HG03064 (cell line): Measurements from ENCODE around the gene FYN.
A peak's percentile ranks its signal among the peaks of the same experiment; 100 is the strongest.
"Not testable (repeated sequence)": the region's sequence is repeated elsewhere in the genome, so short reads cannot be mapped to it uniquely, and the experiment has no call there.

ENCODE experiments used
- ATAC-seq: cut with Tn5 transposase; IDR thresholded peaks from one replicate; pipeline ENCODE4 v1.9.1; 2021; ENCODE audit warnings: low read depth; ENCODE audit not compliant: unreplicated experiment

FYN gene

DNA sequence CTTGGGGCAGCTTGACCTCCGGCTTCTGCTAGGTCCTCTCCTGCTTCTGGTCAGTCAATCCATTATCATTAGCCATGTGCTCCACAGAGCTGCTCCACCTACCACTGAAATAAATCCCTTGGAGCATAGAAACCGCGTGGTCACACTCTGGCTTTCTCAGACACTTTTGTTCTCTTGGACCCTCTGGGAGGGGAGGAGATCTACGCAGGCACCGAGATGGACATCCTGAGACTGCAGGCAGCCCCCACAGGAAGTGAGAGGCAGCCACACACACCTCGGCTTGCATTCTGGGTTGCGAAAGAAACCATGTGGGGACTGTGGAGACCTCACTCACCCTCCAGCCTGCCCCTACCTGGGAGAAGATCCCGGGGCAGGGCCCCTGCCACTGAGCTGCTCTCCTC lies 79.5 kb downstream of the FYN start:
- ATAC-seq = peak; percentile 67

DNA sequence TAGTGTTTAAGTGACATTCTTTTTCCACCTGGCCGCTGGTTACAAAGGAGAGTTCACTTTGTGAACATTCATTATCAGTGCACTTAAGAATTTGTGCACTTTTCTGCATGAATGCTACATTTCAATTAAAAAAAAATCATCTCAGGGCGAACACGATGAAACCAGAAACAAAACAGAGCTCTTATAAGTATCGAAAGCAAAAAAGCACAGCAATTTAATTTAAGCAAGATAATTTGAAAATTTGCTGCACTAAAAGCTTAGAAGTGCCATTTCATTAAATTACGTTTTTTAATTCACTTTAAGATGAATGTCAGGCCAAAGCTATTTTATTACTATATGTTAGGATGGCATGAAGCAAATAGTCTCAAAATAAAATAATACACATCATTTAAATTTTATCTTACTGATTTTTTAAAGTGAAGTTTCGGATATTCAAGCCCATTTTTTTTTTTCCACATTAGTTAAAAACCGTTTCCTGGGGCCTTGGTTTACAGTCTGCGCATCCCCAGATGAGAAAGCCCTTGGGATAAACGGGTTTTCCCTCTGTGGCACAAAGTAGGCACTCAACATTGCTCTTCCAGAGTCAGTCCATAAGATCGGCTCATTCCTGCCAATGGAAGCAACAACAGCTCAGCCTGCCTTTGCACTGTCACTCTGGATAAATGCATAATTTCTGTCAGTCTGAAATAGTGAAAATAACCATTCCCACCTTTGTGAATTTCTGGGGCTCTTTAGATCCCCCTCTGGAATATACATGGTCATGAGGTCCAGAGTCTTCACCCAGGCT lies 80.1 kb downstream of the FYN start:
- ATAC-seq = no peak

DNA sequence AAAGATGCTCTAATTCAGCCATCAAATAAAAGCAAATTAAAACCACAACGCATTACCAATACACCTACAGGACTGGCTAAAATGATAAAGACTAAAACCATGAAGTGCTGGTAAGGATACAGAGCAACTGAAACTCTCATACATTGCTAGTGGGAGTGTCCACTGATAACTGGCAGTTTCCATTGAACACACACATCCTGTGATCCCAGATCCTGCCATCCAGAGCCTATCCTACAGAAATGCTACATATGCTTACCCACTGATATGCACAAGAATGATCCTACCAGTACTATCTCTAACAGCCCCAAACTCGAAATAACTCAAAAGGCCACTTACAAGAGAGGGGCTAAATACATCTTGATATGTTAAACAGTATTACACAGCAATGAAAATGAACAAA lies 81.0 kb downstream of the FYN start:
- no peak for ATAC-seq

DNA sequence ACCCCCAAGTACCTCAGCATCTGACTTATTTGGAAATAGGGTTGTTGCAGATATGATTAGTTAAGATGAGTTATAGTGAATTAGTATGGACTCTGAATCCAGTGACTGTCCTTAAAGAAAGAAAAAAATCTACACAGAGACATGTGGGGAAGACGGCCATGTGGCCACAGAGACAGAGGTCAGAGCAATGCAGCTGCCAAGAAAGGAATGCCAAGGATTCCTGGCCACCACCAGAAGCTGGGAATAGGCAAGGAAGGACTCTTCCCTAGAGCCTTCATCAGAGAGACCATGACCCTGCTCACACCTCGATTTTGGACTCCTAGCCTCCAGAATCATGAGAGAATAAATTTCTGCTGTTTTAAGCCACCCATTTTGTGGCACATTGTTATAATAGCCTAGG lies 81.8 kb downstream of the FYN start:
- ATAC-seq = no peak

DNA sequence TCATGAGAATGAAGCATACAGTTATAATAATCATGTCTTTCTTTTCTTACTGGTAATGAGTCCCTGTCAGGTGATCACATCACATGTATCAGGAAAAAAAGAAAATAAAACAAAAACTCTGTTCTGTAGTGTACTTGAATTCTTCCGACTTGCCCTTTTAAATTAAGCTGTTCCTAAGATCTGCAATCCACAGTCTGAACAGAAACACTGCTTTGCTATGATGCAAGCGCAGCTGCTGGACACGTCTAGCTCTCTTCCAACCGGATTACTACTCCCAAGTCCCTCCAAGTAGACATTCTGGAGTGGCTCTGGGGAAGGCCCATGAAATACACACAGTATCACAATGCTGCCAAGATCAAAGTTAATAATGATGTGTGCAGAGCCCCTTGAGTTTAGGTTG lies 83.7 kb downstream of the FYN start:
- ATAC-seq = no peak

DNA sequence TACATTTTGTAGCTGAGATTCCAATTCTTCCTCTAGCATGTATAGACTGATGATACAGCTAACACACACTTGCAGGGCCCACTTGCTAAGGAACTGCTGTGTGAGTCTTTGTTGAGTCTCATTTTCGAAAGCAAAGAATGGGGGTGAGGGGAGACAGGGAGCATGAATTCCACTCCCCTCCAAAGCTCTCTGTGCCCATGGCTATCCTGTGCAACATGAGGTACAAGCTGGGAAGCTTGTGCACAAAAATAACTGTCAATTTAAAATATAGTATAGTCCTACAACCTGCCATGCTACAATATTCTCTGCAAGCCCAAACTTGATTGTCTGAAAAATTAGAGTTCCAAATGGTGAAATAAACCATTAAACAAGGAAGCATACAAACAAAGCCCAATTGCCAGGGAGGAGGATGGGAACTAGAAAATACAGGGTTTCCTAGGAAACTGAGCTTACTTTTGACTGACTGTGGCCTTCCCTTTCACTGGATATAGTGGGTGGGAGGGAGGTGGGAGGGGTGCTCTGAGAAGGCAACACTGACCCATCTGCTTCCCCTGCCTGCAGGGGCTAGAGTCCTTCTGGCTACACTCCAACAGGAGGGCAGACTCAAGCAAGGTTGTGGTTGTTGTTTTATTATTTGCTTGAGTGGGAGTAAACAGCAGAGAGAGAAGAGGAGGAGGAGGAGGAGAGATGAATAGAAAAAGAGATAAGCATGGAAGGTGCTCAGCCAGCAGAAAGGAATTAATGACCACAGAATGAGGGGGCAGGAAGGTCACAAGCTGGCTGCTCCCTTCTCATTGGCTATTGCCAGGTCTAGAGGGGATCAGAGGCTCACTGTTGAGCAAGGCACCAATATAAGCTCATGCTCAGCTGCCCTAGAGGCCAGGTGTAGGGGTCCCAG lies 84.6 kb downstream of the FYN start:
- no peak for ATAC-seq

DNA sequence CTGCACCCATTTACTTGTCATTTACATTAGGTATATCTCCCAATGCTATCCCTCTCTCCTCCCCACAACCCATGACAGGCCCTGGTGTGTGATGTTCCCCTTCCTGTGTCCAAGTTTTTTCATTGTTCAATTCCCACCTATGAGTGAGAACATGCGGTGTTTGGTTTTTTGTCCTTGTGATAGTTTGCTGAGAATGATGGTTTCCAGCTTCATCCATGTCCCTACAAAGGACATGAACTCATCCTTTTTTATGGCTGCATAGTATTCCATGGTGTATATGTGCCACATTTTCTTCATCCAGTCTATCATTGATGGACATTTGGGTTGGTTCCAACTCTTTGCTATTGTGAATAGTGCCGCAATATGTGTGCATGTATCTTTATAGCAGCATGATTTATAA lies 87.1 kb downstream of the FYN start:
- not testable (repeated sequence) for ATAC-seq

DNA sequence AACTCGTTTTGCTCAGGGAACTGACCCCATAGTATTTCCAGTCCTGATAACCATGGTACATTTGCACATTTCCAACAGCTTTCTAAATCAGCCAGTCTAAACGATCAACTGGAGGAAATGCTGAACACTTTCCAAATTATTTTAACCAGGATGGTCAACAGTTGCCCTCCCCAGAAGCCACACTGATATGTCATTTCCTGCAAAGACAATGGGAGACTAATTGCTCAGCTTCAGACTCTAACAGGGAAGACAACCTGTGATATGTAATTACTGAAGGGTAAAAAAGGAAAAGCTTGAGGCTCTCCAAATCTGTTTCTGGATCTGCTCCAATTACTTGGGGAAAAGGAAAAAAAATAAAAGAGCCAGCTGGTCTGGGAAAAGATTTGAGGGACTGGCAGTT lies 88.8 kb downstream of the FYN start:
- ATAC-seq = no peak

DNA sequence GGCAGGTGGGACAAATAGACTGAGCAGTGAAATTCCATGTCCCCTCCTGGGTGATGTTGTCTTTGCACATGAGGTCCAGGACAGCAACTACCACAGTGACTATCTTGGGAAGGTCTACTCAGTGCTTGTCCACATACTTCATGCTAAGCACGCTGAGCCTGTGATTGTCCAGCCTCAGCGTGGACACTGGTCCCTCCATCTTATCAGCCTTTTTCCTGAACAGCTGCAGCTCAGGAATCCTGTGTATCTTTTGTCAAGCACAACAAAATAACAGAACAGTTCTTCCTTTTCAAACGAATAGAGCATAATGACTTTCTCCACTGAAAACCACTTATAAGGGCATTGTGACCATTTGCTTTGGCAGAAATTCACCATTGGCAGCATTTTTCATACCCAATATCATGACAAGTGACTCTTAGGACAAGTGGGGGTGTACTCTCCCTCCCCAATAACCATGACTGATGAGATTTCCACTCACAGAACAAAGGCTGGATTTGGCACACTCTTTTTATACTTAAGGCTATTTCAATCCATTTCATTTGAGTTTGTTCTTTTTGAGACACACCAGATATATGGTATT lies 90.3 kb downstream of the FYN start:
- ATAC-seq = no peak

DNA sequence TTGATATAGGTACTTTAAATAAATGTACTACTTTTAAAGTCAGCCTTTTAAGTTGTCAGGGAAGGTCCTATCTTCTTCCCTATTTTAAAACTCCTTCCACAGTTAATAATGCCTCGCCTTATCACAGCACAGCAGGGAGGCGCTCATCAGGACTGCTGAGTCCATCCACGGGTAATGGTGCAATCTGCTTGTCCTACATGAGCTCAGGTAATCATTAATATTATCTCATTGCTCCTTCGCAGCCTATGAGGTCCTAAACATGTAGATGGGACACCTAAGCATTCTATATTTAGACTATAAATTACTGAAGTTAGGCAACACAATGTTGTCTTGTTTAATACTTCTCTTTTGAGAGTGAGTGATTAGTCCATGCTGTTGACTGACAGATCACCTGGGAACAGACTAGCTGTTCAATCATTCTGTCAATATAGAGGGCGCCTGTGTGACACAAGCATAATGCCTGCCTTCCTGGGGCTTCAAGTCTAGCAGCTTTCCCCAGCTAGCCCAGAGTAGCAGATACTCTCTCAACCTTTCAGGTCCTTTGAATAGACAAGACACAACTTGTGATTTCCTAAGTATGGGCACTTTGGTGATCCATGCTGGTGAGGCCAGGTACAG lies 91.0 kb downstream of the FYN start:
- ATAC-seq = no peak

DNA sequence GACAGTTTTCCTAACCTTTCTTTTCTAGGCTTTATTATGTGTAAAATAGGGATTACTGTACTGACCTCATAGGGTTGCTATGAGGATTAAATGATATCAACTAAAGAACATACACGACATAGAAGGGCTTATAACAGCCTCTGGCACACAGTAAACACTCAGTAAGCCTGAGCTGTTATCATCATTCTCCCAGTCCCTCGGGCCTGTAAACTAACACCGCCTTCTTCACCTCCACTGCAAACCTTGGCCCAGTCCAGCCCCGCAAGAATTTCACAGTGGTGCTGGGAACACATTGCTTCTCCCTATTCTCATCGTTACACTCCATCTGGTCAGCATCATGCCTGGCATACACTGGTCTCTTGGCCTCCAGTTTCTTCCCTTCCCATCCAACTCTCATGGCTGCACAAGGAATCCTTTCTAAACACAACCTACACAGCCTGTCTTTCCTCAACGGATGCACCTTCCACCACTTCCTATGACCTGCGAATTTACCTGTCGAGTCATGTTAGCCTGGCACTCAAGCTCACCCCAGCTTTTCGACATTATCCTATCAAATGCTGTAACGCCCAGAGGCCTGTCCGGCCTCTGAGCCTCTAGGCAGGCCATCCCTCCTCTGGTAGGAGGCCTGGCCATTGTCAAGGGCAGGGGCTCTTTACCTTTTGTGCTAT lies 92.1 kb downstream of the FYN start:
- ATAC-seq = no peak

DNA sequence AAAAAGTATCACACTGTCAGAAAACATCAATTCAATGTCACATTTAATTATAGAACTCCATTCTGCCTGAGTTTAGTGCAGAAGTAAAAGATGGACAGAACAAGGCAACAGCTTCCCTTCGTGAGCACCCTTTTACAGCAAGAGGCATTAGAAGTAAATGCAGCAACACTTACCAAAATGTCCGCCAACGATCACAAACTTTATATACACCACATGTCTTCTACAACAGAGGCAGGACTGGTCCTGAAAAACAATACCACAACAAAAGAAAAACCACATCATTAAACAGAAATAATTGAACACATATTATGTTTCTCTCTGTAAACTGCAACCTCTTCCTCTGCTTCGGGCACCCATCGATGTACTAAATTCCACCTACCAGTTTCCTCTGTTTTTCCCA lies 92.9 kb downstream of the FYN start:
- ATAC-seq = no peak

DNA sequence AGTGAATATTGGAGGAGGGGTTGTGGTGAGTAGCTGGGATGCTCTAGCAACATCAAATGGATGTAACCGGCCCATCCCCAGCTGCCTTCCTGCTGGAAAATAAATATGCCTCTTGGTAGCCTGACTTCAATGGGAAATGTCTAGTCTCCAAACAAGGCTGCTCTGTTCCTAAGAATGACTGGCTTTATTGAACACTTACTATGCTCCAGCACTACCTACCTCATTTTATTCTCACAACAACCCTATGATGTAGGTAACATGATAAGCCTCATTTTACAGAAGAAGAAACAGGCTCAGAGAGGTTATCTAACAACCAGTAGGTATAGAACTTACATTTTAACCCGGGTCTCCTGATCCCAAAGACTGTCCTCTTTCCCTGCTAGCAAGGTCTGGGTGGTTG lies 93.6 kb downstream of the FYN start:
- ATAC-seq = no peak

DNA sequence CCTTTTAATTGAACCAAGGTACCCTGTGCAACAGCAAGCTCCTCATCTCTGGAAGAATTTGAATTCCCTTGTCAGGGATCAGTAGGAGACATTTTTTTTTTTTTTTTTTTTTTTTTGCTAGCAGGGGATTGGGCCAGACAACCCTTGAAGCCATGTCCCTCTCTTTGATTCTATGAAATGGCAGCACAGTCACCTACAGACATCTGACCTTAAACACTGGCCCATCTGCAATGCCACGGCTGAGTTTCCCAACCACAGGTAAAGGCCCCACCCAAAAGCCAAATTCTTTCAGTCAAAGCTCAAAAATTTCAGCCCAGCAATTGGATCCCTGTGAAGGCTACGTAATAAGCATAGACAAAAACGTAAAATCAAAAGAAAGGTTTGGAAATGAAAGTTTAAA lies 94.2 kb downstream of the FYN start:
- ATAC-seq = no peak

DNA sequence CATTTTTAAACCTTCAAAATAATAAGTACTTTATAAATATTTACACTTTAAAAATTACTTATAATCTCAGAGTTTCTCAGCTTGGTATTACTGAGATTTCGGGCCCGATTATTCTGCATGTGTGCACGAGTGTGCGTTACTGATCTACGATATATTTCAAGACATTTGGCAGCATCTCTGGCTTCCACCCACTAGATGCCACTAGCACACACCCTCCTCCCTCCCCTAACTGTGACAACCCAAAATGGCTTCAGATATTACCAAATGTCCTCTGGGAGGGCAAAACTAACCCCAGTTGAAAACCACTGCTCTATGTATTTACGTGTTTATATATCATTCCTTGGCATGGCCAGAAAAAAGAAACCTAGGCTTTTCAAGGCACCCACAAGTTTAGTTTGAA lies 95.9 kb downstream of the FYN start:
- ATAC-seq = no peak

DNA sequence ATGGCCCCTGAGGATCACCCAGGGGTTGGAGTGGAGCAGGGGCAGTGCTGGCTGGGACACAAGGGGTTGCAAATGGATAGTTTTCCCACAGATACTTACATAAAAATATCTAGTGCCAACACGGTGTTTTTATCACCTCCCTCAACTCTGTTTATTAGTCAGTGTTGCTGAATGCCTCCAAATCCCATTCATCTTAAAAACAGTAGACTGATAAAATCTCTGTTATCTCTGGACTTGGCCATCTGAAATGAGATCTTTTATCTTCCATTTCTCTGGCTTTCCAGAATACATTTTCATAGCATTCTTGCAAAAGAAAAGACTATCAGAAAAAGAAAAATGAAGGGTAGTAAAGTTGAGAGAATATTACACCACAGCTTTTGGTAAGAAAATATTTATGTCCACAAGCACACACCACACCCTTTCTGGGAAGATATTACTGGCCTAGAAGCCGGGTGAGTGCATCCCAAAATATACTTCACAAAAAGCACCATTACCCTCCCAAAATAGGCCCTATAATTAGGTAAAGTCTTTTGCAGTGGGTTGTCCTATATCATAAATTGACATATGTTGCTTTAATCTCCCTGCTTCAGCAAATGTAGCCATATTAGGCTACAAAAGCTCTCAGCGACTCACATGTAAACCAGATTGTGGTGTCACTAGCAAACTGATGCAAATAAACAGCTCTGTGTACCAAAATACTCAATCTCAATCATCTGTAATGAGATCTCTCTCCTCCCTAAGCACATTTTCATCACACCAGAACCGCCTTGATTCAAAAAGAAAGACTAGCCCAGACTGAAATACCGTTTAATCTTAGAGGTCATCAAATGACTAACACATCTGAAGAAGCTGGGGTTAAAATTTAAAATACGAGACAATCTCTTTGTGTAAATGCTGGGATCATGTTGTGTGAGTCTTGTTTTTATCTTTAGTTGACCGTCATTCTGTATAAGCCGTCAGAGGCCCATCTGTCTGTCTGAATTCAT lies 96.7 kb downstream of the FYN start:
- no peak for ATAC-seq

DNA sequence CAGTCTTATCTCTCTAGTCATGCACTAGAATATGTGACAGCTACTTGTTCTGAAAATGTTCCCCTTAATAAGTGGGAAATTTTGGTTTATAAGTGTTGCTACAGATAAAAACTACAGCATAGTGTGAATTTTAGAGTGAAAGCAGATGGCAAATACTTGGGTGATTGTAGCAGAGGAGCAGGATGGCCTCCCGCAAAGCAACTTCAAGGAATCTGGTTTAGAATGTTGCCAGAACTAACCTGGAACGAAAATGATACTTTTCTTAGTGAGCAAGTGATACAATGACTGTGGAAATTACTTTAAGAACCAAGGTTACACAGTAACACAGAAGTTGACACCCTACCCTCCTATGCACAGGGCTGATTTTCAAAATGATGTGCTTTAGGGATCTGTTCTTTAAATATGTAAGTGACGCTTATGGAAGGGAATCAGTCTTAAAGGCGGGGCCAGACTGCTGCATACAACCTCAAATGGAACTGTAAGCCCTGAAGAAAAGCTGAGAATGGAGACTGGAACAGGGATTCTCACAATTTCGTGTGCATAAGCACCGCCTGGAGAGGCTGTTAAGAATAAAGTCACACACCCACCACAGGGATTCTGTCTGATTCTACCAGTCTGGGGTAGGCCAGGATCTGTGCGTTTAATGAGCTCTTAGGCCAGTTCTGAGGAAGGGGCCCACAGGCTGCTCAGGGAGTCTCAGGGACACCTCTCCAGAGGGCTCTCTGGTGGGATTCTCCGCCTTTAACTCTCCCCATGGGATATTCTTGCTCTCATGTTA lies 97.9 kb downstream of the FYN start:
- ATAC-seq = no peak

DNA sequence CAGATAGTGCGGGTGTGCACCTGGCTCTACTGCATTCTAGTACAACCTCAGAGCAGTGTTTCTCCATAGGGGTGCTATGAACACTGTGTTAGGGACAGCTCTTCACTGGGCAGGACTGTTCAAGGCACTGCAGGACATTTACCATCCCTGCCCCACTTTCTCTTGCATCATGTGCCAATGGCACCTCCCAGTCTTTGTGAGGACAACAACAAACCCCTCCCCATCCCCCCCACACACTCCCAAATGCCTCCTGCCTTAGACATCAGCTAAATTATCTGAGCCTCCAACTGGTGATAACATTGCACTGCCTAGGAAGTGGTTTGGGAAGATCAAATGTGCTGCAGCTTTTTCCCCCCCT lies 98.9 kb downstream of the FYN start:
- ATAC-seq = no peak
